HG02798 (cell line): Measurements from ENCODE around the gene PLEKHA8.
"Not testable (repeated sequence)": the region's sequence is repeated elsewhere in the genome, so short reads cannot be mapped to it uniquely, and the experiment has no call there.

Experiments used
- ATAC-seq: cut with Tn5 transposase; IDR thresholded peaks from one replicate; pipeline ENCODE4 v1.9.1; 2021; ENCODE audit warnings: mild to moderate bottlenecking; ENCODE audit not compliant: unreplicated experiment, poor library complexity

PLEKHA8 gene

DNA sequence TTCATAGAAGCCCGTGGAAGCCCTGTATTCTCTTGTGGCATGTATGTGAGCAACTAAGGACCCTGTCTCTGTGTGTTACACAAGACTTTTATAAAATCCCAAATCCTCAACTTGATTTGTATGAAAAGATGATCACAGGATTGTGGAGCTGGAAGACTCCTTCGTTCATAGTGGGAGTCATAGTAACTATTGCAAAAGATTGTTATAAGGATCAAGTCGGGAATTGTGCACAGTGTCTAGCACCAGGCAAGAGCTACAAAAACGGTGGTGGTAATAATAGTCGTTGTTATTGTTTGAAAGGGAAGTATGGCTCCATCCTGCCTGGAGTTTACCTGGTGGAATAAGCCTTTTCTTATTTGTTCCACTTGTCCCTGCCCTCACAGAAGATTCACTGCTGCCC lies 63.8 kb downstream of the PLEKHA8 start:
- no peak for ATAC-seq

GRCh38 chr7:30093420-30093952 lies 65.3 kb downstream of the PLEKHA8 start:
- no peak for ATAC-seq

GRCh38 chr7:30098599-30098998 lies 70.4 kb downstream of the PLEKHA8 start:
- ATAC-seq, result not testable (repeated sequence)

DNA sequence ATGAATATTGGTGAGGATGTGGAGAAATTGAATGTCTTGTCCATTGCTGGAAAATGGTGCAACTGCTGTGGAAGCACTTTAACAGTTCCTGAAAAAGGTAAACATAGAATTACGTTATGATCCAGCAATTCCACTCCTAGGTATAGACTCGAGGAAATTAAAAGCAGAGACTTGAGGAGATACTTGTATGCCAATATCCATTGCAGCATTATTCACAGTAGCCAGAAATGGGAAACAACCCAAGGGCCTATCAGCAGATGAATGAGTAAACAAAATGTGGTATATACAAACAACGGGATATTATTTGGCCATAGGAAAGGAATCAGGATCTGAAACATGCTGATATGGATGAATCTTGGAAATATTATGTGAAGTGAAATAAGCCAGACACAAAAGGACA lies 74.1 kb downstream of the PLEKHA8 start:
- no peak for ATAC-seq

DNA sequence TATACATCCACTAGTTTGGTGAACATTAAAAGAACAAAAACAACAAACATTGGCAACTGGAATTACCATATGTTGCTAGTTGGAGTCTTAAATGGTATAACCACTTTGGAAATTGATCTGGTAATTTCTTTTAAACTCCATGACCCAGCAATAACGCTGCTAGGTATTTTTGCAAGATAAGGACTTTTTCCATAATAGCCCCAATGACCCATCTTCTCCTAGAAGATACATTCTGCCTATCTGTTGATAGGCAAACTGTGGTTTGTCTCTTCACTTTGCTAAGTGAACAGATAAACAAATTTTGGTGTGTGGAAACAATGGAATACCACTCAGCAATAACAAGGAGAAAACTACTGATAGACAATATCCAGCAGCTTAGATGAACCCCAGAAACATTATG lies 75.9 kb downstream of the PLEKHA8 start:
- no peak for ATAC-seq

DNA sequence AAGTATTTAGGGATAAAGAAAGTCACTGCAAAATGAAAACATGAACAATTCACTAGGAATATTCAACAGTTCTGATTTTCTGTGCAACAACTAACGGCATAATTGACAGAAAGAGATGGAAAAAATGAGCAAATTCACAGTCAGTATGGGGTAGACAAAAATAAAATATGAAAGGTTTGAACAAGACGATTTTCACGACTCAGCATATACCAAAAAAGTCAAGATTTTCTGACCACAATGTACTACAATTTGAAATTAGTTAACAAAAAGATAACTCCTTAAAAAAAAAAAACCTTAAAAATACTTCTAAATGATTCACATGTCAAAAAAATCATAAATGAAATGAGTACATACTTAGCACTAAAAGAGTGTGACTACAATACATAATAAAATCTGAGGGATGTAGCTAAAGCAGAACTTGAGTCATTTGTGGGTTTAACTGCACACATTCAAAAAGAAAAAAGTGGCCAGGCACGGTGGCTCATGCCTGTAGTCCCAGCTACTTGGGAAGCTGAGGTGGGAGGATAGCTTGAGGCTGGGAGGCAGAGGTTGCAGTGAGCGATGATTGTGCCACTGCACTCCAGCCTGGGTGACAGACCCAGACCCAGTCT lies 84.0 kb downstream of the PLEKHA8 start:
- no peak for ATAC-seq

DNA sequence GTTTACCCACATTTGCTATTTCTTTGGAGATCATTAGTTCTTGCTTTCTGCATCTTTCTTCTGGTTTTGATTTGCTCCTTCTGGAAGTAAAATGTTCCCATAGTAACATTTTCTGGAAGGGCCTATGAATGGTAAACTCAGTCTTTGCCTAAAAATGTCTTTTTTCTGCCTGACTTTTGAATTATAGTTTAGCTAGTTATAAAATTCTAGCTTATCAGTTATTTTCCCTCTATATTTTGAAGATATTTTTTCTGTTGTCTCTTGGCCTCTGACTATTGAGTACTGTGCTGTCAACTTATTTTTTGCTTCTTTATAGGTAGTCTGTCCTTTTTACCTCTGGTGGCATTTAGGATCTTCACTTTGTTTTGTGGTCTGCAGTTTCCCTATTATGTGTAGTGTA lies 84.9 kb downstream of the PLEKHA8 start:
- no peak for ATAC-seq

DNA sequence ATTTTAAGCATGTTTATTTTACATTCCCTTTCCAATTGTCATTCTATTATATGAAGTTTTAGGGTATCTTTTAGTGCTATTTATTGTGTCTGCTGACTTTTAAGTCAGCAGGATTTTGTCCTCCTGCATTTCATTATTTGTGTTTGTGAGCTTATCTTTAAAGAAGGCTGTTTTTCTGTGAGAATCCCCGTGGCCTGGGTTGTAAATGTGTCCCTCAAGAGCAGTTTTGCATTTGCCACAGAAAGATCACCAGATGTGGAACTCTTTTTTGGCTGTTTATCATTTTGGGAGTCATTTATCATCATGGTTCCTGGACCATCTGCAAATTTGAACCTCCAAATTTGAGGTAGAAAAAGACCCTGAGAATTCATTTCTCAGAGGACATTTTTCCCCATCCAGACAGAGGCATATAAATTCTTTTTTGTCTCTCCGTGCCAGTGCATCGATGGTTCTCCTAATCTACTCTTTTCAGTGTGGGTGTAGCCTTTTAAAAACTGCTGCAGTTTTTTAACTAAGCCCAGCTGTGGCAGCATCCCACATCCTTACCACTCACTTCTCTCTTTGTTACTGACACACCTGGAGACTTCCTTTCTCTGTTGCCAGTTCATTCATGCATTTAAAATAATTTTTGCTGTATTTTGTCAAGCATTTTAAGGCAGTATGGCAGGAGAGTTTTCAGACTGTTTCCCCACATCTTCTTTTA lies 86.5 kb downstream of the PLEKHA8 start:
- no peak for ATAC-seq

DNA sequence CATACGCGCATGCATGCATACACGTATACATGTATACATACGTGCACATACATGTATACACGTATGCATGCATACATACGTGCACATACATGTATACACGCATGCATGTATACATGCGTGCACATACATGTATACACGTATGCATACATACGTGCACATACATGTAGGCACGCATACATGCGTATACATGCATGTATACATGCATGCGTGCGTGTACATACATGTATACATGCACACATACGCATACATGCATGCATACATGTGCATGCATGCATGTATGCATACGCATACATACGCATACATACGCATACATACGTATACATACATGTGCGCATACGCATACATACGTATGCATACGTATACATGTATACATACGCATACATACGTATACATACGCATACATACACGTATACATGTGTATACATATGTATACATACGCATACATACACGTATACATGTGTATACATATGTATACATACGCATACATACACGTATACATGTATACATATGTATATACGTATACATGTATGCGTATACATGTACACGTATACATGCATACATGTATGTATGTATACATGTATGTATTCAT lies 87.6 kb downstream of the PLEKHA8 start:
- no peak for ATAC-seq

DNA sequence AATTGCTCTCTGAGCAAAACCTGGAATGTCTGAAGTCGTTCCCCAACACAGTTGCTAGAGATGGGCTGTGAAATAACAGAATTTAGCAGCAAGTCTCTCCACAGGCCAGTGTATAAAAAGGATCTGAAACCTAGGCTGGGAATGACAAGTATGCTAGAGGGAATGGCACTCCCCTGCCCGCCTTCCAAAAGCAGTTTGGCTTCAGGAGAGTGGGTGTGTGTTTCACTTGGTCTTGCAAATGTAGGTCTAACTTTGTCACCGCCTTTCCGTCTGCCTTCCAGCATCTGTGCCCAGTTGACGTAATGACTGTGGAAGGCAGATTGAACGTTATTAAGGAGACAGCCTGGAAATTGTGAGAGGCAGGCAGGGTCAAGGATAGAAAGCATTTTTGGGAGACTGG lies 88.6 kb downstream of the PLEKHA8 start:
- ATAC-seq, result no peak

DNA sequence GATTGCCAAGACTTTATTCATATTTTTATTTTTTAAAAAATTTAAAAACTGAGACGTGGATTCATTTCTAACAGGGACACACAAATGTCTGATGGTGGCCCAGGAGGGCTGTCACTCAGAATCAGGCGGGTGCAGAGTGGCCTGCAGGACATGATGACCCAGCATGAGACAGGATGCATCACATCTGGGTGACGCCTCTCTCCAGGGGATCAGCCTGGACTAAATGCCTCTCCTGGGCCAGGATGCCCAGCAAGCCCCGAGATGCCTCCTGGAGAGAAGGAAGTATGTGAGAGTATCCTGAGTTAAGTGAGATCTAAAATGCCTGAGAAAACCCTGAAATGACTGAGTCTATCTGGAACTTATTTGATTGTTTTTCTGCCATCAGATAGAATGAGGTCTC lies 89.7 kb downstream of the PLEKHA8 start:
- no peak for ATAC-seq

DNA sequence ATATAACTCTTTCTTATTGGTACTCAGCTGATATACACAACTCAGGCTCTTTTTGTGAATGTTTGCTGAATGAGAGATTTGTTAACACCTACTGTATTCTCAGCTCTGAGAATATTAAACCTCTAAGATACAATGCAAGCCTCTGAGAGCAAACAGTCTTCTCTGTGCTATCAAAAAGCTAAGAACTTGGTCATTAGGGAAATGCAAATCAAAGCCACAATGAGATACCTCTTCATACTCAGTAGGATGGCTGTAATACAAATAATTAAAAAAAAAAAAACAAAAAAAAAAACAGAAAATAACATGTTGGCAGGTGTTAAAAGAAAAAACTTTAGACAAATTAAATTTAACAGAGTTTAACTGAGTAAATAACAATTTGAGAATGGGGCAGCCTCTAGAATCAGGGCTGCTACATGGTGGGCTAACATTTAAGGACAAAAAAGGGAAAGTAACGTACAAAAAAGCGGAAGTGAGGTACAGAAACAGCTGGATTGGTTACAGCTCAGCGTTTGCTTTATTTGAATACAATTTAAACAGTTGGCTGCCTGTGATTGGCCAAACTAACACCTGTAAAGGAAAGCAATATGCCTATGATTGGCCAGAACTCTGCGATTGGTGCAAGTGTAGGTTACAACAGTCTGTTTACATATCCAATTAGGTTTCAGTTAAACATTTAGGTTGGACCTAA lies 91.8 kb downstream of the PLEKHA8 start:
- no peak for ATAC-seq

DNA sequence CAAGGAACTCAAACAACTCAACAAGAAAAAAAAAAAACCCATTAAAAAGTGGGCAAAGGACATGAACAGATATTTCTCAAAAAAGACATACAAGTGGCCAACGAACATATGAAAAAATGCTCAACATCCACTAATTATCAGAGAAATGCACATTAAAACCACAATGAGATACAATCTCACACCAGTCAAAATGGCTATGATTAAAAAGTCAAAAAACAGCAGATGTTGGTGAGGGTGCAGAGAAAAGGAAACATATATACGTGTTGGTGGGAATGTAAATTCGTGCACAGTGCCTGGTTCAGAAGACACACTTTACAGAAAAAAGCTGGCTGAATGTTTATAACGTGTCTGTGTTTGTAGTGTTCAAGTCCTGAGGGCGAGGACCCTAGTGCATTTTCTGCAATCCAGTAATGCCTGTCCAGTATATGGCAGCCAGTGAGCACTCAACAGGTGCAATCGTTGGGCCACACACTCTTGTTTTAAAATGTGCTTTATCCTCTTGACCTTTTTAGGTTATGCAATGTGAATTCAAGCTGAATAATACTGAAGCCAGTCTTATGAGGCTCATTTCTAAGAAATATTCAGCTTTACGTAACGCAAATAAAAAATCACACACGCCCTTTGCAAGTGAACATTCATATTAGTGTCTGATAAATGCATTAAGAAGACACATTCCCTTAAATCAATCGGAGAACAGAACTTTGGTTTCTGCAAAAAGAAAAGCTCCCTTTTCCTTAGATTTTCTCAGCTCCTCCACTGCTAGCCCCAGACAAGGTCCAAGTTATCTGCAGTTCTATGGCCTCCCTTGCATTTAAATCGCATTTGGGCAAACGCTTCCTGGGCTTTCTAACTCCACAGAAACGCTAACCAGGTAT lies 105.8 kb downstream of the PLEKHA8 start:
- ATAC-seq, result no peak

GRCh38 chr7:30134611-30135300 lies 106.5 kb downstream of the PLEKHA8 start, which contains the start of gene MTURN:
Gene MTURN, plus strand, starts transcription at chr7:30134986. Its CDS starts 151 bp downstream, at chr7:30135137.
- peak; percentile 89 for ATAC-seq

GRCh38 chr7:30135301-30136116 lies 107.3 kb downstream of the PLEKHA8 start:
- peak; percentile 10 for ATAC-seq

DNA sequence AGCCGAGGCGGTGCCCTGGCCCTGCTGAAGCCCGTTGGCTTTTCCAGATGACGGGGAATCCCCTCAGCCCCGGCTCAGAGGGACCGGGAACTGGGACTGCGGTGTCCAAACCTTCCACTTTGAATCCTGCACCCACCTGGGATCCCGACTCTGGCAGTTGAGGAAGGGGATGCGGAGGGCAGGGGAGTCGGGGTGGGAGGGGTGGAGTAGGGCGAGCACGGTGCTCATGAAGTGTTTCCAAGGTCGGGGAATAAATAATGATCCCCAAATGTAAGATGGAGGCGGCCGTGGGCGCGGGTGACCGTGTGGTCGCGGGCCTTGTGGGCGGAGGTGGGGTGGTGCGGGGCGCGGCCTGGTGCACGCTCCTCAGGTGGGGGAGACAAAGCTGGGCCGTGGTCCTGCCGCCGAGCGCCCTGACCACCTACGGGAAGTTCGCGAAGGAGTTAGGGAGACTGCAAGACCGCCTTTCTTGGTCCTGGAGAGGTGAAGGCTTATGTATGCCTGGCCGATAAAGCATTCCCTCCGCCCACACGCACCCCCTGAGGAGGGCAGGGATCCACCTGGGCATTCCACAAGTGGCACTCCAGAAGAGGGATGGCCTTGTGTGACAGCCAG lies 108.0 kb downstream of the PLEKHA8 start:
- no peak for ATAC-seq

GRCh38 chr7:30136743-30137485 lies 108.7 kb downstream of the PLEKHA8 start:
- no peak for ATAC-seq
